GM19238 (cell line): ENCODE data around the gene ALOX5.

Experiments
- DNase-seq: peaks from one replicate; pipeline ENCODE4 v3.0.0; 2011; ENCODE audit warnings: low spot score; ENCODE audit not compliant: insufficient read length

The ALOX5 gene

DNA sequence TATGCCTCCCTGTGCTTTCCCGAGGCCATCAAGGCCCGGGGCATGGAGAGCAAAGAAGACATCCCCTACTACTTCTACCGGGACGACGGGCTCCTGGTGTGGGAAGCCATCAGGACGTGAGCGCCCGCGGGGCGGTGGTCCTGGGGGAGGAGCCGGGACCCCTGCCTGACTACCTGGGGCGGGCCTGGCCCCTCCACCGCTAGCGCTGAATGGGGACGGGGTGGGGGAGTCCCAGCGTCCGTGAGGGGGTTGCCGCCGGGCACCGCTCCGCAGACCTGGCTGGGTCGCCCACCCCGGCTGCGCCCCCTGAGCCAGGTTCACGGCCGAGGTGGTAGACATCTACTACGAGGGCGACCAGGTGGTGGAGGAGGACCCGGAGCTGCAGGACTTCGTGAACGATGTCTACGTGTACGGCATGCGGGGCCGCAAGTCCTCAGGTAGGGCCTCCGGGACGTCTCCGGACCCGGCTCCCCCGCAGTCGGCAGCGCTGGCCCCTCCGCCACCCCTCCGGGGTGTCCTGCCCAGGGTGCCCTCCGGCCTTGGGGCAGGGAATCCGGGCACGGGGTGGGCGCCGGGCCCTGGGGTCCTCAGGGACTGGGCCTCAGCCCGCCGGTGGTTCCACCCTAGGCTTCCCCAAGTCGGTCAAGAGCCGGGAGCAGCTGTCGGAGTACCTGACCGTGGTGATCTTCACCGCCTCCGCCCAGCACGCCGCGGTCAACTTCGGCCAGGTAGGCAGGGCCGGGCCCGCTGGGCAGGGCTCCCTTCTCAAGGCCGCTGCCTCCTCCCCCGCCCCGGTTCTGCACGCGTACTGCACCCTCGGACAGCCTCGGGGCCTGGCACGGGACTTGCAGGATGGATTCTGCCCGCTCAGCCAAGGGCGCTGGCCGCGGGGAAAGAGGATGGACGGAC lies 69.3 kb downstream of the ALOX5 start:
- DNase-seq, result no peak

DNA sequence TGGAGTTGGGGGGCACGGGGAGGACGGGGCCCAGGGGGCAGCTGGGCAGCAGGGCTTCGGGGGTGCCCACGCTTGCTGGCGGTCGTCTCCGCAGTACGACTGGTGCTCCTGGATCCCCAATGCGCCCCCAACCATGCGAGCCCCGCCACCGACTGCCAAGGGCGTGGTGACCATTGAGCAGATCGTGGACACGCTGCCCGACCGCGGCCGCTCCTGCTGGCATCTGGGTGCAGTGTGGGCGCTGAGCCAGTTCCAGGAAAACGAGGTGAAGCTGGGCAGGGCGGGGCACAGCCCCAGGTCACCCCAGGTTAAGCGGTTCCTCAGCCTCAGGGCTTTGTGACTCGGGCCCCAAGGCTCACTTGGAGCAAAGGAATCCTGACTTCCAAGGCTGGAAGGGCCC lies 70.0 kb downstream of the ALOX5 start:
- DNase-seq, result no peak

DNA sequence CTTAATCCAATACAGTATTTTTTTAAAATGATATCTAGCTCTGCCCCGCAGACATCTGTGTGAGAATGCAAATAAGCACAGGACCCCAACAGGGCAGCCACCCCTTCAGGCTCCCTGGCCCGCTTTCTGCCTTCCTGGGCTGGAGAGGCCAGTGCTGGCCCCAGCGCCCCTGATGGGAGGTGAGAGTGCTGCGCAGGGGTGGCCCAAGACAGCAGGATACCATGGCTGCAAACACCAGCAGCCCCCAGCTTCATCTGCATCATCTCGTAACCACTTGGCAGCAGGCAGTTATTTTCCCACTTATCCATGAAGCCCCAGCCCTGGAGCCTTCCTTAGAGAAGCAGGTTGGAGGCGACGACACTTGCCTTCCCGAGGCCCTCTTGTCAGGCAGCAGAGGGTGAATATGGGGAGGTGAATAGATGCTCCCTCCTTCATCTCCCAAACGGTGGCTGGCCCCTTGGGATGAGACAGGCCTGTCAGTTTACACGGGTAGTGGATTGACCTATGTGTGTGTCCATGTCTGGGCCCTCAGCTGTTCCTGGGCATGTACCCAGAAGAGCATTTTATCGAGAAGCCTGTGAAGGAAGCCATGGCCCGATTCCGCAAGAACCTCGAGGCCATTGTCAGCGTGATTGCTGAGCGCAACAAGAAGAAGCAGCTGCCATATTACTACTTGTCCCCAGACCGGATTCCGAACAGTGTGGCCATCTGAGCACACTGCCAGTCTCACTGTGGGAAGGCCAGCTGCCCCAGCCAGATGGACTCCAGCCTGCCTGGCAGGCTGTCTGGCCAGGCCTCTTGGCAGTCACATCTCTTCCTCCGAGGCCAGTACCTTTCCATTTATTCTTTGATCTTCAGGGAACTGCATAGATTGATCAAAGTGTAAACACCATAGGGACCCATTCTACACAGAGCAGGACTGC lies 71.2 kb downstream of the ALOX5 start:
- DNase-seq, result no peak

DNA sequence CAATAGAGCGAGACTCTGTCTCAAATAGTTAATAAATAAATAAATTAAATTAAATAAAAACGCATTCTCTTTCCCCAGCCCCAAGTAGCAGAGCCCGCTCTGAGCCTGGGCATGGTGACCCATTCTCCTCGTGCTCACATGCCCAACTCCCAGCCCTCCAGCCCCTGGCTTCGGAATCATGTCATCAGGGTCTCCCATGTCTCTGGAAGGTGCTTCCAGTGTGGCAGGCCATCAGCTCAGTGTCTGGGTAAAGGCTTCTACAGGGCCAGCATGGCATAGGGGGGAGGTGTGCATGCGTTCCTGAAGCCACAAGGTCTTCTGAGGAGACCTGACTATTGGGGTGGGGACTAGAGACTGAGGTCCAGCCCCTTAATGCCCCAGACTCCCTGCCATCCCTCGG lies 72.8 kb downstream of the ALOX5 start:
- DNase-seq, result no peak

DNA sequence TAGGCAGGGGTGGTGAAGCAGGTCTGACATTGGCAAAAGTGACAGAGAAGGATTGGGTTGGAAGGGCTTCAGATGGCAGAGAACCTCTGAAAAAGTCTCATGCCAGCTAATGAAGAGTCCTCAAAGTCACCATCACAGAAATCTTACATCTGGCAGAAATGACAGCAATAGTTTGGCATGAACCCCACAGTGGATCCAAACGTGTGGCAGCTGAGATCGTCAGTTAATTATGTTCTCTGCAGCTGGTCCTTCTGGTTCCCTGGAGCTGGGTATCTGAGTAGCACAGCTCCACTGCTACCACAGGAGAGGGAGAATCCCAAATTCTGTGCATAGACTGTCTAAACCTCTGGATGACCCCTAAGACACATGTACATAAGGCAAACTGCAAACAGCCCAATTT lies 73.4 kb downstream of the ALOX5 start:
- DNase-seq, result no peak

DNA sequence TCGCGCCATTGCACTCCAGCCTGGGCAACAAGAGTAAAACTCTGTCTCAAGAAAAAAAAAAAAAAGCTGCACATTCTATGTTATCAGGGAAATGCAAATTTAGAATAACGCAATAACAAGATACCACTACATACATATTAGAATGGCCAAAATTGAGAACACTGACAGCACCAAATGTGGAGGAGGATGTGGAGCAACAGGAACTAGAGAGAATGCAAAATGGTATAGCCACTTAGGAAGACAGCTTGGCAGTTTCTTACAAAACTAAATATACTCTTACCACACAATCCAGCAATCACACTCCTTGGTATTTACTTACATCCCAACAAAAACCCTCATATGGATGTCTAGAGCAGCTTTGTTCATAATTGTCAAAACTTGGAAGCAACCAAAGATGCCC lies 76.8 kb downstream of the ALOX5 start:
- no peak for DNase-seq

DNA sequence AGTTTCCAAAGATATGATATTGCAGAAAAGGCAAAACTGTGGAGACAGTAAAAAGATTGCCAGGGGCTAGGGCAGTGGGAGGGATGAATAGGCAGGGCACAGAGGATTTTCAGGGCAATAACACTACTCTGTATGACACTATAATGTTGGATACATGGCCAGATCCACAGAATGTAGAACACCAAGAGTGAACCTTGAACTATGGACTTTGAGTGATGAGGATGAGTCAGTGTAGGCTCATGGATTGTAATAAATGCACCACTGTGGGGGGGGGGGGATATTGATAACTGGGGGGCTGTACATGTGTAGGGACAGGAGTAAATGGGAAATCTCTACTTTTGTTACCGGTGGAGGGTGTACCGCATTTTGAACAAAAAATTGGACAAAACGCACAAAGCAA lies 77.4 kb downstream of the ALOX5 start:
- DNase-seq, result no peak

DNA sequence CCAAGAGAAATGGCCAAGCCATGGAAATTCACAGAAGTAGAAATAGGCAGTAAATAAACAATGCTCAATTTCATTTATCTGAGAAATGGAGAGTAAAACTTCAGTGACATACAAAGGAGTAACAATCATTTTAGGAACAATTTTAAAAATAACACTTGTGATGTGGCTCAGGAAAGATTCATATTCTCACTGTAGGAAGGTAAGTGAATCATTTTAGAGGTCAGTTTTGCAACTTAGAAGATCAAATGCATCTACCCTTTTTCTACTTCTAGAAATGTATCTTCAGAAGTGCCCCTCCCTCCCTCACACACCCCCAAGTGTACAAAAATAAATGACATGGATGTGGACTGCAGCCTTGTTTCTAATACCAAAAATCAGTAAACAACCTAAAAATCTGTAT lies 78.3 kb downstream of the ALOX5 start:
- no peak for DNase-seq

DNA sequence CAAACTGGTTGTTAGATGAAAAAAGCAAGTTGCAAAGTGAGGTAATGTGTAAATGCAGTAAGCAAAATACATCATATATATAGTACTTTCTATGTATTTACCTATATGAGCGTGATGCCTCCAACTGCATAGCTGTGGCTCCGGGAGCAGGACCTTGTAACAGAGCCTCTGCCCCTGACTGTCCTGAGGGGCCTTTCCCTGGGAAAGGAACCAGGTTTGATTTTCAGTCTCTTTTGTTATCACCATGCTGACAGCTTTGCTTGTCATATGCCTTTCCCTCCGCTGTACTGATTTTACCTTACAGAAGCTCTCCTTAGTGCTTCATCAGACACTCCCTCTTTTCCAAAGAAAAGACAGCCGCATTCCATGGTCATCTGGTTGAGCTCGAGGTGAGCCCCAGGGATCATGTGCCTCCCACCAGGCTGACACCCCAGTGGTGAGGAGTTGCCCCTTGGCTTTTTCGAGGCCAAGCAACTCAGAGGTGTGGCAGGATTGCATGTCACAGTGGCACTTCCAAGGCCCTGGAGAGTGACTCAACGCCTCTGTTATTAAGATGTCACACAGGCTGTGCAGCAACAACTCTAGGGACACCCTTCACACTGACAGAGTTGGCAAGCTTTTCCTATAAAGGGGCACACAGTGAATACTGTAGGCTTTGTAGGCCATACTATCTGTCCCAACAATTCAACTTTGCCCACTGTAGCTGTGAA lies 78.9 kb downstream of the ALOX5 start:
- no peak for DNase-seq

DNA sequence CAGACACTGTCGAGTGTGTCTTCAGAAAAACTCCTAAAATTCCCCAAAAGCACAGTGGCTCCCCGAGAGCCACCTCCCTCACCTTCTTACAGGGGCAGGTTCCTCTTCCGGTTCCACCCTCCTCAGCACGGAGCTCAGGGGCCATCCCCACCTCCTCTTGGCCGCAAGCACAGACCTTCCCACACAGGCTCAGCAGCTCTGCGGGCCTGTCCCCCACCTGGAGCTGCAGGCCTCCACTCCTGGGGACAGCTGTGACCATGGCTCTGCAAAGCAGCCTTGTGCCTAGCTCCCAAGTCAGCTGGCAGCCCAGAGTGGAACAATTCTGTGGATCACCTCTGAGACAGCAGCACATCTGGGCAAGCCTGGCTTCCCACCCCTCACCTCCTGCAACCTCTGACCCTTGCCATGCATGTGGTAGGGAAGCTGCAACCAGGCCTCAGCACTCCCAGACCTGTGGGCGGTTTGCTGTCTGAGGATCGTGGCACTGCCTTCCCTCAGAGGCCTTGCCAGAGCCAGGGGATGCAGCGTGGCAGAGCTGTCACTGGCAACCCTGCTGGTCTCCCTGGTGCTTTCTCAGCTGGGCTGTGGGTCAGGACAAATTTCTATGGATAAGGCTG lies 79.7 kb downstream of the ALOX5 start:
- no peak for DNase-seq

DNA sequence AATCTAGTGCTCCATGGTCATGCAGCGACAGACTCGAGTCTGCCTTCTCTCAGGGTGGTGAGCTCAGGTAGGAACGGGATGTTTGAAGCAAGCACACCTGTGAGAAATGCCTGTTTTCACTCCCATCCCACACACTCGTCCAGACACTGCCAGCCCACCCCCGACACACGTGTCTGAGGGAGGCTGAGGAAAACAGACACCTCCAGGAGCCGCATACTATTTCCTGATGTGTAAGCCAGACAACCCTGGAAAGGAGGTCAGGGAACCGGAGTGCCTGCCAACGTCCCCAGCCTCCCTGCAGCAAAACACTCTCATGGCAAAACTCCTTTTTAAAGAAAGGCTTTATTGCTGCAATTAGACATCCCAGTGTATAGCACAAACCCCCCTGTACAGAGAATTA lies 80.2 kb downstream of the ALOX5 start:
- DNase-seq, result no peak

DNA sequence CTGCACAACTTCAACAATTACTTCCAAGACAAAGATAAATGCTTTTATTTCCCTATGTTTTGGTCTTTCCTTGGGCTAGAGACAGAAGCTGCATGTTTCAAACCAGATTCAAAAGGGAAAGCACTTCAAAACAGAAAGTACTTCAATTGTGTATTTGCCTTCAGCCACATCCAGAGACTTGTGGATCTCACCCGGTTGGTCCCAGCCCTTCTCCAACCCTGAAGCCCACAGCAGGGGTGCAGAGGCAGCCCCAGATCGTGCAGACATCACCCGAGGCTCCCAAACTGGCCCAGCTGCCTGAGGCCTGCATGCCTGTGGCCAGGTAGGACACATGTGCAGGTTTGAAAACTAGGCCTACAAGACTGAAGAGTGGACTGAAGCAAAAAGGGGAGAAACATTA lies 80.8 kb downstream of the ALOX5 start:
- no peak for DNase-seq

DNA sequence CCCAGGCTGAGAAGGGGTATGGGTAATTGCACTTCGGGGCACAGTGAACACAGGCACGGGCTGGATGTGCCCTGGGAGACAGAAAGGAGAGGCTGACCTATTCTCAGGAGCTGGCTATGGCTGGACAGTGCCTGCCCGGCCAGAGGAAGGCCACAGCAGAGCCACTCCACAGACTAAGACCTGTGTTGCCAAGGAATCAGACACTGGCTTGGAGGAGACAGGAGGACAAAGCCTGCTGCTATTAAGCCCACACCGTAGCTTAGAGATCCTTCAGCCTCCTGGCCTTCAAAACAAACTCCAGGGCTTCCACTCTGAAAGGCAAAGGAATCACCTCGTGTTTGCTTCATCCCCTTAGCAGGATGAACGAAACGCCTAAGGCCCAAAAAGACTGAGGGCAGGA lies 82.2 kb downstream of the ALOX5 start:
- DNase-seq, result no peak

DNA sequence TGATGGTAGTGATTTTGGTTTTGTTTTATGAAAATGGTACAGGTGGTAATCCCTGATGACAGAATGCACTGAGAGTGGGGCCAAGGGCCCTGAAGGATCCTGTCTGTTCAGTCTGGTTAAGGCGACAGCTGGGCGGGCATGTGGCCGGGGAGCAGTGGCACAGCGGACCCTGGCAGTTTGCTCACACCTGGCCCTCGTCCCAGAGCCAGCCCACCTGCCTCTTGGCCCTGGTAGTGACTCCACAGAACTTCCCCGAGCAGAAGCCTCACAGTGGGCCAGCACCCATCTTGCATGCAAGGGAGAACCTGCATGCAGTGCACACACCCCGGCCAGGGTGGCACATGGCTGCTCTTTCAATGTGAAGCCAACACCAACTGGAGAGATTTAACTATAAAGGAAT lies 82.8 kb downstream of the ALOX5 start:
- no peak for DNase-seq

DNA sequence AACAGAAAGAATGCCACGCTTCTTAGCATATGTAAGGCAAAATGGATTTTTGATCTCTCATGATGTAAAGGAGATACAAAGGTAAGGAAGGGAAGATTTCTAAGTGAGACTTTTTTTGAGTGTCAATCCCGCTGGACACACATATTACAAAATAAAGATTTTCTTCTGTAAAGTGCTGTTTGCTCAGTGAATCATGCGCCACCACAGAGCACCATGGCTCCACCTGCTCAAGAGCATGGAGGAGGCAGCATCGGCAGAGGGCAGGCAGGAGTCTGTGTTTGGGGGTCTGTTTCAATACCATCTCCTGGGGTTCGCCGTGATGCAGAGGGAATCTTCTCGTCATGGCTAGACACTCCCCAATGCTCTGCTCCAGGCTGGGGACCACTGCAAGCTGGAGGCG lies 83.5 kb downstream of the ALOX5 start:
- no peak for DNase-seq

DNA sequence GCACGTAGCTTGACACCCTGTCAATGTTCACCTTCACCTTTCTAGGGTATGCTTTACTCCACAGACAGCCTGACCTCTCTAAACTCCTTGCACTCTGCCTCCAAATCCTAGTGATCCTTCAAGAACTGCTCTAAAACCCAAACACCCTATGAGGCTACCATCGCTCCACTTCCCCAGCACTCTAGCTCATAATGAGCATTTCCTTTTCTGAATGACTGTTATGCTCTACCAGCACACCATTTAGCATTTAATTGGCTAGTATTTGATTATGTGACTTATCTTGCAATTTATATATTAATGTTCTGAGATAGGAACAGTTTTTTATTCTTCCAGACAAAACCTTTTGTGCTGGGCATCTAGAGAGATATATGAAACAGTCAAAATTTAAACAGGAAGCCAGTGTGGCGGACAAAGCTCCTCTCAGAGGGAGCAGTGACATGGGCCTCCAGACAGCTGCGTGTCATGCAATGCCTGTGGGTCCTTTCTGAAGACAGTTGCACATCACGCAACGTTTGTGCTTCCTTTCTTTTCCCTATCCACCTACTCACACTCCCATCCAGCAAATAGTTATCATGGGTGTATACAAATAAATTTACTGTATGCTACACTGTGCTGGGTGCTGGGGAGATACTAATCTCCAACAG lies 86.3 kb downstream of the ALOX5 start:
- DNase-seq, result no peak

DNA sequence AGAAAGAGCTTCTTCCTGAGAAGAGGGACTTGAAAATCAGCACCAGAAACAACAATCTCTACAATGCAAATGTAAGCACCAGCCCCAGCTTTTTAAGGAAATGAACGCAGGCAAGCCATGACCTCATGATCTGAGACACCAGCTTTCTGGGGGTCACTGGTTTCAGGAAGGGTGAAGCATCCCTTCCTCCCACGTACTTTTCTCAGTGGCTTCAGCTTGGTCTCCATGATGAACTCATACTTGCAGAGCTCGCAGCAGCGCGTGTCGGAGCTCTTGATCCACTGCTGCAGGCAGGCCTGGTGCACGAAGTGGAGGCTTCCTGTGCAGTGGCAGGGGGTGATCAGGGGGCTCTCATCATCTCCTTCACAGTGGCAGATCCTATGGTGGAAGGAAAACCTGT lies 87.0 kb downstream of the ALOX5 start:
- peak; percentile 42 for DNase-seq

DNA sequence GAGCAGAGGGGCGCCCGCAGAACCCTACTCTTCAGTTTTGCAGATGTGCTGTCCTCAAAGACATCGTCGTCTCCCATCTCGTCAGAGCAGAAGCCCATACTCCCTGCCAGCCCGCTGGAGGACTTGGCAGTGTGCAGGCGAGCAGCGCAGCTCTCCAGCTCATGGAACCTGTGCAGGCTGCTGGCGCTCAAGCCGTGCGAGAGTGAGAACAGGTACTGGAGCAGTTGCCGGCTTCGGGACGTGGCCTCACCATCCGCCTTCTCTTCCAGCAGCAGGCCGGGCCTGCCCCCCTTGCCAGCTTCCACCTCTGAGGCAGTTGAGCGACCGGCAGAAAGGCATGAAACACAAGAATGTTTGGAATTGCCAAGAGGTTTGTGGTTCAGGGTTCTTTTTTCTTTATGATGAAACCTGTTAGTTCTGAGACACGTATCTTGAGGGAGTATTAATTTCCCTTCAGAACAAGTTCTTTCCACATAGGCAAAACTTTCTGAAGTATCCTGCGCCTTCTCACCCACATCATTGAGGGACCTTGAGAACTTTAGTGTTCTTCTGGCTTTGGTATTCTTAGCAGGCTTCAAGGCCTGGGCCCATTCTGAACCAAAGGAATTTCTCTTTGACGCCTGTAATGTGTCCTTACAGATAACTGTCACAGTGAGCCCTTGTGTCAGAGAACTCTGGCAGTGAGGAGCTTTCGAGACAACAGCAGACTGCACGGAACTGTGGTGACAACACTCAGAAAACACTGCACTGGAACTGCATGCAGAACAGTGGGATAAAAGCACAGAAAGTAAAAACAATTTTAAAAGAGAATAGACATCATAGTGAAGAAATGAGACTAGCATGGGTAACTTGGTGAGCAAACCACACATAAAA lies 89.5 kb downstream of the ALOX5 start:
- DNase-seq, result no peak

DNA sequence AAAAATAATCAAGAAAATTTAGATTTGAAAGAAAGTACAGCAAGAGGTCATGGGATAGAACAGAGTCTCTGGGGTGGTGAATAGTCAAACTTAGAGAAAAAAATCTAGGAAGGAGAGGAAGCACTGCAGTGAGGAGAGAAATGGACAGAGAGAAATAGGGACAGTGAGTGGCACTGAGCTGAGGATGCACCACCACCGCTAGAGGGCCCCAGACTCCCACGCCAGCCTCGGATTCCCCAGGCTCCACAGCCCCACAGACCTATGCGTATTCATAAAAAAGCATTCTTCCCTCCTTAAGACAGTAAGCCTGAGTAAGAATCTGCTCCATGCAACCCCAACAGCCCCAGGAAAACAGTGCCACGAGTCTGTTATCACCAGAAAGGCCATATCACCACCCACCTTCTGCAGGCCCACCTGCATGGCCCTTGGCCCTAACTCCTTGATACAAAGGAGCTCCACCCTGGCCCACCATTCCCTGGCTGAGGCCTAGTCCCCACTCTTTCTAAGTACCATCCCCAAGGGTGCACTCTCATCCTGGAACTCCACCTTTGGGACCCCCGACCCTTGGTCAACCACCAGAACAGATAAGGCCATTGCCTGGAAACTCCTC lies 91.0 kb downstream of the ALOX5 start:
- peak; percentile 63 for DNase-seq
